ENCODE measurements around the gene FOXP2. TPM values are rescaled to one million over a fixed set of nuclear protein-coding genes. Genes with fewer than 3 reads are reported as not detected.

The FOXP2 gene
- 2.1 TPM for total RNA-seq
- long read RNA-seq, partial matches to known transcripts: 0 of 2 reads
- long read RNA-seq, other reads (novel, unspliced or antisense): 2 of 2 reads

DNA sequence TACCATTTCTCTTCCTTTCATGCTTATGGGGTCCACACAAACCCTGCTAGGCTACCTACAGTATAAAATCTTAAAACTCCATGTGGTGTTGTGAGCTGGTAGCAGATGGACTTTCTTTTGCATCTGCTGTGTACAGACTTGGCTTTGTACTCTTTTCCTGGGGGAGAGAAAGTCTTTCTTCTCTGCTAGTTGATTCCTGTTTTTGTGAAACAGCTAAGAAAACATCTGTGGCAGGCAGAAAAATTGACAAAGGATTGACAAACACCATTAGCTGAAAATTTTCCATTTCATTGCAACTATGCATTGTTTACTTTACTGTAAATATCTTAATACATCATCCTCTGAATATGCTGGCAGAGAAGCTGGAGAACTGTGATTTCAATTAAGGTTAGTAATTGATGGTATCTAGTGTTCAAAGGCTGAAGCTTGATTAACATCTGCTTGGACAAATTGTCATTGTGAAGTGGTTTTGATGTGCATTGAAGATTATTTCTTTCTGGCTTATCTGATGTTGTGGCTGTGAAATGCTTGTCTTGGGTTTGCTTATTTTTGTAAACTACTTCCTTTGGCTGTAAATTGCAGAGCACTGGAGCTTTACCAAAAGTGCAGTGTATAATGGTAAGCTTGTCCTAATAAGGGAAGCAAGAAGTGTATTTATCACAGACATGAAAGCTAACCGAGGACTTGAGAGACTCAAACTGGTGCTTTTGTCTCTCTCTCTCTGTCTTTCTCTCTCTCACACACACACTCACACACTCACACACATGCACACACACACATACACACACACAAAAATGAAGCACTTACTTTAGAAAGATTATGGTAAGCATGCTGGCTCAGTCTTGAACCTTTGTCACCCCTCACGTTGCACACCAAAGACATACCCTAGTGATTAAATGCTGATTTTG lies at the start of gene FOXP2:
FOXP2 (plus strand) TSS at position 660 of the 908 bp plus-strand sequence. CDS start 11,697 bp downstream, outside the sequence.
- no peaks in the 10 kb centered on the region for H3K36me3 ChIP-seq
- H3K4me1 ChIP-seq: no peaks in the 10 kb centered on the region
- TF ChIP-seq, protein P1, sequence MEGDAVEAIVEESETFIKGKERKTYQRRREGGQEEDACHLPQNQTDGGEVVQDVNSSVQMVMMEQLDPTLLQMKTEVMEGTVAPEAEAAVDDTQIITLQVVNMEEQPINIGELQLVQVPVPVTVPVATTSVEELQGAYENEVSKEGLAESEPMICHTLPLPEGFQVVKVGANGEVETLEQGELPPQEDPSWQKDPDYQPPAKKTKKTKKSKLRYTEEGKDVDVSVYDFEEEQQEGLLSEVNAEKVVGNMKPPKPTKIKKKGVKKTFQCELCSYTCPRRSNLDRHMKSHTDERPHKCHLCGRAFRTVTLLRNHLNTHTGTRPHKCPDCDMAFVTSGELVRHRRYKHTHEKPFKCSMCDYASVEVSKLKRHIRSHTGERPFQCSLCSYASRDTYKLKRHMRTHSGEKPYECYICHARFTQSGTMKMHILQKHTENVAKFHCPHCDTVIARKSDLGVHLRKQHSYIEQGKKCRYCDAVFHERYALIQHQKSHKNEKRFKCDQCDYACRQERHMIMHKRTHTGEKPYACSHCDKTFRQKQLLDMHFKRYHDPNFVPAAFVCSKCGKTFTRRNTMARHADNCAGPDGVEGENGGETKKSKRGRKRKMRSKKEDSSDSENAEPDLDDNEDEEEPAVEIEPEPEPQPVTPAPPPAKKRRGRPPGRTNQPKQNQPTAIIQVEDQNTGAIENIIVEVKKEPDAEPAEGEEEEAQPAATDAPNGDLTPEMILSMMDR (IDR thresholded peaks at IDR 0.05; ENCODE audit: borderline replicate concordance): no peak
- H3K27me3 ChIP-seq (ENCODE audit: low read depth): peaks cover 5% of the 10 kb centered on the region
- intact Hi-C loops (cut with micrococcal nuclease): no loop called here
- DNase-seq: no peak
- H3K9me3 ChIP-seq (replicated peaks): no peaks in the 10 kb centered on the region
- H3K27ac ChIP-seq (replicated peaks): peak within 1 kb of the TSS; percentile 58
- H3K4me3 ChIP-seq: peak within 1 kb of the TSS; percentile 51

DNA sequence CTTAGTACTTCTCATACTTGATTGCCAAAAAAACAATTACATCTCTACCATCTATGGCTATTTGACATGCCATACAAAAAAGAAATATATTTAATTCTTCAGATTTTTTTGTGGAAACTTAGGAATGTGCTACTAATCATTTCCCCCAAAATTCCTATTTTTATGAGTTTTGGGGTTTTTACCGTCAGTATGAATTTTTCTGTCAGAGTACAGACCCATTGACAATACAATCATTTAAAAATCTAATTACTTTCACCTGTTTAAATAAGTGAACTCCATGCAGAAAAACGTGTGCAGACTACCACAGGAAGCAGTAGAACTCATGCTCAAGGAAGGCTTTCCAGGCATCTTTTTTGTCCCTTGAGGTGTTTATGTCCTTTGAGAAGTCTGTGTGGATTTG lies 48.8 kb upstream of the FOXP2 start:
- no peaks in the 10 kb centered on the region for H3K27me3 ChIP-seq (ENCODE audit: low read depth)
- H3K4me3 ChIP-seq: no peak overlapping the region
- no peaks in the 10 kb centered on the region for H3K36me3 ChIP-seq
- TF ChIP-seq, protein P1 (IDR thresholded peaks at IDR 0.05; ENCODE audit: borderline replicate concordance): no peak
- H3K9me3 ChIP-seq (replicated peaks): no peaks in the 10 kb centered on the region
- no peaks in the 10 kb centered on the region for H3K4me1 ChIP-seq
- no peak for DNase-seq
- H3K27ac ChIP-seq (replicated peaks): no peak overlapping the region
- intact Hi-C loops (cut with micrococcal nuclease): no loop called here

GRCh38 chr7:114368492-114368891 lies 46.1 kb upstream of the FOXP2 start:
- Histone ChIP-seq H3K36me3 (no peaks in the 10 kb centered on the region), H3K27me3 (ENCODE audit: low read depth) (no peaks in the 10 kb centered on the region), H3K27ac (replicated peaks) (no peak overlapping the region), H3K4me3 (no peak overlapping the region), H3K9me3 (replicated peaks) (no peaks in the 10 kb centered on the region), H3K4me1 (no peaks in the 10 kb centered on the region)
- no peak for DNase-seq
- intact Hi-C loops (cut with micrococcal nuclease): no loop called here
- TF ChIP-seq, protein P1 (IDR thresholded peaks at IDR 0.05; ENCODE audit: borderline replicate concordance): no peak

- H3K36me3 ChIP-seq: no peaks in the 10 kb centered on the region
- no peak overlapping the region for H3K27ac ChIP-seq (replicated peaks)
- no peaks in the 10 kb centered on the region for H3K9me3 ChIP-seq (replicated peaks)
- no peaks in the 10 kb centered on the region for H3K27me3 ChIP-seq (ENCODE audit: low read depth)
- TF ChIP-seq, protein P1 (IDR thresholded peaks at IDR 0.05; ENCODE audit: borderline replicate concordance): no peak
- intact Hi-C loops (cut with micrococcal nuclease): no loop called here
- no peaks in the 10 kb centered on the region for H3K4me1 ChIP-seq
- no peak overlapping the region for H3K4me3 ChIP-seq
- DNase-seq: no peak
These were observed 45.3 kb upstream of the FOXP2 start for GRCh38 chr7:114369294-114369693.

DNA sequence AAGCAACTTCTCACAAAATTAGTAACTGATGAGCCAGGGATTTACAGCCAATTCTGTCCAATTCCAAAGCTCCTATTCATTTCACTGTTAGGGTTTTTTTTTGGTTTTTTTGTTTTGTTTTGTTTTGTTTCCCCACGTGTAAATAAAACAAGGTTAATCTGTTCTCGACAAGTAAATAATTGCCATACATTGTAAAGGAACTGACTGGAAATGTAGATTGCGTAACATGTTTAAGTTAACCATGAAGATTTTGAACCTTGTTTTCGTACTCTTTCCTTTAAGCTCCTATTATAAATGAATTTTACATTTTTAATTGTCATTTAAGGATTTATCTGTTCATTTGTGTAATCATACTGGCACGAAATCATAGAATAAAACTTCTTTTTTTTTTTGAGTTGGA lies 42.0 kb upstream of the FOXP2 start:
- no peaks in the 10 kb centered on the region for H3K27me3 ChIP-seq (ENCODE audit: low read depth)
- intact Hi-C loops (cut with micrococcal nuclease): no loop called here
- H3K4me3 ChIP-seq: no peak overlapping the region

More for the DNA sequence above, 42.0 kb upstream of the FOXP2 start:
- DNase-seq: no peak
- TF ChIP-seq, protein P1 (IDR thresholded peaks at IDR 0.05; ENCODE audit: borderline replicate concordance): no peak
- no peaks in the 10 kb centered on the region for H3K4me1 ChIP-seq
- H3K27ac ChIP-seq (replicated peaks): no peak overlapping the region
- no peaks in the 10 kb centered on the region for H3K36me3 ChIP-seq
- no peaks in the 10 kb centered on the region for H3K9me3 ChIP-seq (replicated peaks)
